Duodenal mucosa (tissue), 2 donors: ENCODE data around the gene KLF4.

Source experiments
- H3K27ac ChIP-seq: one replicate; pipeline ENCODE4 v1.7.0; 2013; ENCODE audit warnings: low read depth, low read length
- H3K27me3 ChIP-seq, 2 donors: one replicate each; pipeline ENCODE4 v1.7.0; 2013; ENCODE audit warnings: low read length in 2 of 2, control low read depth in 1 of 2; ENCODE audit not compliant: insufficient read depth in 2 of 2, control insufficient read depth in 1 of 2
- H3K36me3 ChIP-seq, 2 donors: one replicate each; pipeline ENCODE4 v1.7.0; 2013; ENCODE audit warnings: low read length in 2 of 2, control low read depth in 1 of 2; ENCODE audit not compliant: insufficient read depth in 2 of 2, control insufficient read depth in 1 of 2
- H3K4me1 ChIP-seq, 2 donors: one replicate each; pipeline ENCODE4 v1.7.0; 2013; ENCODE audit warnings: low read length in 2 of 2, control low read depth in 1 of 2; ENCODE audit not compliant: insufficient read depth in 2 of 2, control insufficient read depth in 1 of 2
- H3K4me3 ChIP-seq, 2 donors: one replicate each; pipeline ENCODE4 v1.7.0; 2013; ENCODE audit warnings: low read length in 2 of 2, low read depth in 1 of 2
- H3K9ac ChIP-seq, 2 donors: one replicate each; pipeline ENCODE4 v1.7.0; 2013; ENCODE audit warnings: low read length in 2 of 2, low read depth in 1 of 2
- H3K9me3 ChIP-seq, 2 donors: one replicate each; pipeline ENCODE4 v1.7.0; 2013; ENCODE audit warnings: low read length in 2 of 2, control low read depth in 1 of 2; ENCODE audit not compliant: control insufficient read depth in 1 of 2

The KLF4 gene

GRCh38 chr9:107474124-107474523 lies 15.4 kb downstream of the KLF4 start:
- H3K9ac ChIP-seq = no peak overlapping the region
- no peak overlapping the region for H3K4me3 ChIP-seq
- H3K36me3 ChIP-seq = no peaks in the 10 kb centered on the region
- H3K4me1 ChIP-seq = no peaks in the 10 kb centered on the region
- H3K27ac ChIP-seq = no peak overlapping the region
- H3K27me3 ChIP-seq = no peaks in the 10 kb centered on the region
- H3K9me3 ChIP-seq = no peaks in the 10 kb centered on the region

- H3K27me3 ChIP-seq = no peaks in the 10 kb centered on the region
- no peaks in the 10 kb centered on the region for H3K36me3 ChIP-seq
- no peak overlapping the region for H3K4me3 ChIP-seq
- no peak overlapping the region for H3K9ac ChIP-seq
- no peaks in the 10 kb centered on the region for H3K4me1 ChIP-seq
- no peak overlapping the region for H3K27ac ChIP-seq
- H3K9me3 ChIP-seq = no peaks in the 10 kb centered on the region
These were observed 16.8 kb downstream of the KLF4 start for GRCh38 chr9:107472581-107473340.

GRCh38 chr9:107471552-107471951 lies 18.0 kb downstream of the KLF4 start:
- Histone ChIP-seq H3K9me3 (no peaks in the 10 kb centered on the region), H3K9ac (no peak overlapping the region), H3K27ac (no peak overlapping the region), H3K27me3 (peaks cover under 1 to 3% of the 10 kb centered on the region in 2 donors), H3K4me1 (no peaks in the 10 kb centered on the region), H3K4me3 (no peak overlapping the region), H3K36me3 (no peaks in the 10 kb centered on the region)

- peaks cover 13 to 17% of the 10 kb centered on the region in 2 donors for H3K27me3 ChIP-seq
- no peaks in the 10 kb centered on the region for H3K9me3 ChIP-seq
- peaks cover 4 to 5% of the 10 kb centered on the region in 2 donors for H3K4me1 ChIP-seq
- no peaks in the 10 kb centered on the region for H3K36me3 ChIP-seq
- H3K4me3 ChIP-seq = no peak overlapping the region
- no peak overlapping the region for H3K9ac ChIP-seq
- no peak overlapping the region for H3K27ac ChIP-seq
These were observed 22.2 kb downstream of the KLF4 start for GRCh38 chr9:107467416-107467815.

GRCh38 chr9:107466826-107467225 lies 22.7 kb downstream of the KLF4 start:
- Histone ChIP-seq H3K4me3 (no peak overlapping the region), H3K36me3 (no peaks in the 10 kb centered on the region), H3K9me3 (no peaks in the 10 kb centered on the region), H3K27me3 (peaks cover 13 to 17% of the 10 kb centered on the region in 2 donors), H3K9ac (no peak overlapping the region), H3K4me1 (peaks cover 4 to 5% of the 10 kb centered on the region in 2 donors), H3K27ac (no peak overlapping the region)

- Histone ChIP-seq H3K27ac (no peak overlapping the region), H3K36me3 (no peaks in the 10 kb centered on the region), H3K9me3 (no peaks in the 10 kb centered on the region), H3K27me3 (peaks cover 13 to 17% of the 10 kb centered on the region in 2 donors), H3K4me1 (peaks cover 4 to 5% of the 10 kb centered on the region in 2 donors), H3K4me3 (peak overlapping the region; percentile 65 to 66), H3K9ac (peak overlapping the region; percentile 35 to 41)
These were observed 23.8 kb downstream of the KLF4 start for GRCh38 chr9:107465467-107466451.

GRCh38 chr9:107464516-107464915 lies 25.1 kb downstream of the KLF4 start:
- Histone ChIP-seq H3K27me3 (peaks cover 13 to 17% of the 10 kb centered on the region in 2 donors), H3K36me3 (no peaks in the 10 kb centered on the region), H3K9me3 (no peaks in the 10 kb centered on the region), H3K4me1 (peaks cover 4 to 5% of the 10 kb centered on the region in 2 donors), H3K27ac (no peak overlapping the region), H3K4me3 (no peak overlapping the region), H3K9ac (no peak overlapping the region)

GRCh38 chr9:107462691-107463090 lies 26.9 kb downstream of the KLF4 start:
- Histone ChIP-seq H3K36me3 (no peaks in the 10 kb centered on the region), H3K9ac (no peak overlapping the region), H3K27me3 (peaks cover 13 to 17% of the 10 kb centered on the region in 2 donors), H3K4me1 (peaks cover 4 to 5% of the 10 kb centered on the region in 2 donors), H3K9me3 (no peaks in the 10 kb centered on the region), H3K27ac (no peak overlapping the region), H3K4me3 (no peak overlapping the region)

GRCh38 chr9:107460153-107461023 lies 29.2 kb downstream of the KLF4 start:
- H3K4me1 ChIP-seq = peaks cover 3 to 4% of the 10 kb centered on the region in 2 donors
- no peaks in the 10 kb centered on the region for H3K9me3 ChIP-seq
- H3K4me3 ChIP-seq = no peak overlapping the region
- H3K9ac ChIP-seq = no peak overlapping the region
- no peaks in the 10 kb centered on the region for H3K36me3 ChIP-seq
- no peak overlapping the region for H3K27ac ChIP-seq
- peaks cover 4 to 6% of the 10 kb centered on the region in 2 donors for H3K27me3 ChIP-seq
